AG09319 (cell line): ENCODE measurements around the gene NXPE3.

Source experiments
- DNase-seq: peaks from one replicate; pipeline ENCODE4 v3.0.0-alpha.2; 2010; ENCODE audit warnings: low read depth; ENCODE audit errors: extremely low read depth
- CTCF ChIP-seq: IDR thresholded peaks from 2 replicates; pipeline ENCODE4 v1.5.1; 2011; ENCODE audit warnings: low read depth, mild to moderate bottlenecking, inconsistent platforms, low read length, moderate library complexity

The NXPE3 gene

GRCh38 chr3:101825904-101826445 lies 47.0 kb downstream of the NXPE3 start:
- no peak for DNase-seq
- TF ChIP-seq CTCF: no peak

GRCh38 chr3:101827211-101828174 lies 48.5 kb downstream of the NXPE3 start:
- peak; percentile 48 for DNase-seq
- TF ChIP-seq CTCF: no peak

GRCh38 chr3:101828276-101828675 lies 49.3 kb downstream of the NXPE3 start:
- no peak for DNase-seq
- no peak for TF ChIP-seq CTCF

- no peak for DNase-seq
- no peak for TF ChIP-seq CTCF
Measured at GRCh38 chr3:101828691-101829436, 49.9 kb downstream of the NXPE3 start.

GRCh38 chr3:101829437-101829830 lies 50.4 kb downstream of the NXPE3 start:
- TF ChIP-seq CTCF: no peak
- DNase-seq: no peak

- no peak for DNase-seq
- no peak for TF ChIP-seq CTCF
Measured at GRCh38 chr3:101829874-101830273, 50.9 kb downstream of the NXPE3 start.
